ENCODE data around the gene INSR.

DNA sequence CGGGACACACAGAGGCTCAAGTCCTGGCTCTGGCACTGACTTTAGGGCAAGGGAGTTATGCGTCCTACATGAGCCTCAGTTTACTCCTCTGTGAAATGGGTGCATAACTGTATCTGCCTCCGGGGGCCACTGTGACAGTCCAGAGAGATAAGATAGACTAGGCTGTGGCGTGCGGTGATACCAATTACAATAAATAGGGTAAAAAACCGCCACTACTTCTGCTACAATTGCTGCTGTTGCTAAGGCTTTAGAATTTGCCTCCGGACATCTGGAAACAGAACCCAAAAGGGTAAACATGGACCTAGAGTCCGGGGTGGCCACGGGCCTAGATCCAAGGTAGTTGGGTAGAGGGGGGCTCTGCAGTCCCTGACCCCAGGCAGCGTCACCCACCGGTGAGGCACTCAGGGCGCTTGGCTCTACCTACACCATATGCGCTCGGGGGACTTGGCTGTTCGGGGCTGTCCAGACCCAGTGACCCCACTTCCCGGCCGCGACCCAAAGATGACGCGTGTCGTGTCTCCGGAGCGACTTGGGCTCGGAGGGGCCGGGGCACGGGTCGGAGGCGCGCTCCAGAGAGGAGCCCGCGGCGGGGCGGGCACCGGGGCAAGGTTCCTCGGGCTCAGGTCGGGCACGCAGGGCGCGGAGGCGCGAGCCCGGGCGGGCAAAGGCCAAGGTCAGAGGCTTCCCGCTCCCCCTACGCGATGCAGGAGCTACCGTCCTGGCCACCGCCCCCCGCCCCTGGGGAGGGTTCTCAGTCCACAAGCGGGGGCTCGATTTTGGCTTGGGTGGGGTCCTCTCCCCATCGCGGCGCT, 1.1 kb downstream of the INSR start:
- no peak for TF ChIP-seq EZH2phosphoT487 (IDR thresholded peaks at IDR 0.05; ENCODE audit: insufficient read depth, low read depth)
- no peak for TF ChIP-seq EZH2 (IDR thresholded peaks at IDR 0.05; ENCODE audit: insufficient read depth, poor library complexity, severe bottlenecking)
